Endothelial cell of umbilical vein (primary cell): ENCODE results near the gene GTSF1L. TPM values are rescaled to one million over a fixed set of nuclear protein-coding genes. Genes with fewer than 3 reads are reported as not detected.

Experiments
- BruUV-seq: library from RNA; stranded (reverse); fragments of 400-500 nt; replicated peaks from 2 replicates; lab custom pipeline; 2021; lab: Mats Ljungman, UMichigan
- CTCF ChIA-PET: fragments of 300-600, 350-600 bp; sonication (Branson Sonifier 250); formaldehyde crosslinking; loops from one replicate; lab custom pipeline; 2021; ENCODE audit warnings: antibody characterized with exemption, inconsistent platforms; lab: Charles Lee
- POLR2A ChIA-PET: fragments of 300-600, 350-600 bp; sonication (Branson Sonifier 250); formaldehyde crosslinking; loops from one replicate; lab custom pipeline; 2021; ENCODE audit warnings: antibody characterized with exemption, inconsistent platforms; lab: Charles Lee
- DNase-seq: peaks from one replicate; pipeline ENCODE4 v3.0.0-alpha.2; 2011; ENCODE audit warnings: low read depth, low spot score
- FAIRE-seq: peaks from 2 replicates; lab custom pipeline; 2011; peaks lifted over from hg19 to GRCh38; lab: Jason Lieb, UNC
- H2AFZ ChIP-seq: 2 replicates; pipeline ENCODE4 v1.6.0; 2012; ENCODE audit warnings: low read depth, low read length, control low read depth, inconsistent platforms
- H3K27ac ChIP-seq: 2 replicates; pipeline ENCODE4 v1.5.1; 2011; ENCODE audit warnings: low read depth, mild to moderate bottlenecking, control low read depth, low read length, moderate library complexity; ENCODE audit not compliant: insufficient read depth
- H3K27me3 ChIP-seq, 2 experiments: 2 replicates each; pipeline versions ENCODE4 v1.6.0 to v1.6.1; 2011; ENCODE audit warnings: low read length in 2 of 2, mixed read lengths in 1 of 2; ENCODE audit not compliant: control insufficient read depth in 2 of 2, insufficient read depth in 2 of 2
- H3K36me3 ChIP-seq, 2 experiments: 2 replicates in 1 of 2; 3 replicates in 1 of 2; pipeline ENCODE4 v1.5.1; 2011; ENCODE audit warnings: low read length in 2 of 2, mild to moderate bottlenecking in 1 of 2, moderate library complexity in 1 of 2; ENCODE audit not compliant: control insufficient read depth in 2 of 2, insufficient read depth in 2 of 2; ENCODE audit errors: extremely low read depth in 1 of 2
- H3K4me1 ChIP-seq: 3 replicates; pipeline ENCODE4 v1.5.1; 2011; ENCODE audit warnings: mild to moderate bottlenecking, low read length; ENCODE audit not compliant: control insufficient read depth, insufficient read depth; ENCODE audit errors: extremely low read depth
- H3K4me2 ChIP-seq: 2 replicates; pipeline ENCODE4 v1.6.1; 2011; ENCODE audit warnings: low read length, control low read depth, mixed read lengths; ENCODE audit not compliant: insufficient read depth
- H3K4me3 ChIP-seq, 3 experiments: fragments of 200-600 bp in 1 of 3; sonication (generic), shearing (Covaris generic) in 1 of 3; replicated peaks in 1 of 3; 2 replicates each; pipeline ENCODE4 v1.5.1; 2011 to 2016; ENCODE audit warnings: control low read depth in 3 of 3, low read length in 3 of 3, mild to moderate bottlenecking in 2 of 3, inconsistent platforms in 1 of 3, low read depth in 1 of 3, moderate library complexity in 1 of 3; ENCODE audit not compliant: insufficient read depth in 1 of 3
- H3K79me2 ChIP-seq: 2 replicates; pipeline ENCODE4 v1.6.0; 2012; ENCODE audit warnings: low read length, inconsistent platforms; ENCODE audit not compliant: control insufficient read depth, insufficient read depth
- H3K9ac ChIP-seq: replicated peaks from 2 replicates; pipeline ENCODE3; 2011; ENCODE audit warnings: low read length, control low read depth; ENCODE audit not compliant: insufficient read depth; ENCODE audit errors: extremely low read depth
- H3K9me1 ChIP-seq: replicated peaks from 3 replicates; pipeline ENCODE4 v1.6.0; 2011; ENCODE audit warnings: mild to moderate bottlenecking, low read length; ENCODE audit not compliant: control insufficient read depth, insufficient read depth; ENCODE audit errors: extremely low read depth
- H3K9me3 ChIP-seq: replicated peaks from 2 replicates; pipeline ENCODE4 v1.5.1; 2012; ENCODE audit warnings: low read length, inconsistent platforms; ENCODE audit not compliant: control insufficient read depth, insufficient read depth
- H4K20me1 ChIP-seq: replicated peaks from 2 replicates; pipeline ENCODE3; 2011; ENCODE audit warnings: mild to moderate bottlenecking, low read length; ENCODE audit not compliant: control insufficient read depth, insufficient read depth; ENCODE audit errors: extremely low read depth
- EZH2 ChIP-seq: IDR thresholded peaks from 2 replicates; pipeline ENCODE4 v1.6.1; 2012; ENCODE audit warnings: borderline replicate concordance, low read depth, mild to moderate bottlenecking, moderate library complexity, low read length, inconsistent platforms; ENCODE audit not compliant: severe bottlenecking
- FOS ChIP-seq: IDR thresholded peaks from 2 replicates; pipeline ENCODE4 v1.6.1; 2011; ENCODE audit warnings: mild to moderate bottlenecking, low read length, moderate library complexity, borderline replicate concordance; ENCODE audit not compliant: insufficient read depth
- JUN ChIP-seq: IDR thresholded peaks from 2 replicates; pipeline ENCODE4 v1.6.1; 2011; ENCODE audit warnings: borderline replicate concordance, low read depth; ENCODE audit not compliant: insufficient read length, insufficient read depth
- MYC ChIP-seq: IDR thresholded peaks from one replicate; pipeline ENCODE4 v1.6.1; 2011; ENCODE audit warnings: mild to moderate bottlenecking, low read depth, low read length
- dilution Hi-C: fragments of 300-500 bp; cut with MboI; formaldehyde crosslinking; loops from one replicate; pipeline ENCODE4 v1.15.0; 2019; ENCODE audit warnings: low sequenced_read_pairs; ENCODE audit not compliant: extremely low pct_ligation_motif_present
- intact Hi-C: fragments of 100-400 bp; cut with micrococcal nuclease; formaldehyde crosslinking; loops from one replicate; pipeline ENCODE4 v1.10.0; 2022
- polyA plus RNA-seq, 4 experiments: library from polyadenylated mRNA; depleted of rRNA in 3 of 4; stranded (reverse) in 3 of 4; unstranded in 1 of 4; fragments of >200 nt; gene quantifications; 2 replicates each; pipeline versions ENCODE4 v1.2.1 to v1.2.3, GENCODE V29; 2011 to 2012; ENCODE audit warnings: missing spikeins in 1 of 4
- total RNA-seq: library from RNA; stranded (reverse); gene quantifications from 2 replicates; pipeline ENCODE4 v1.2.3, GENCODE V29; 2021
- TF ChIP-seq, protein P1 (sequence below), 2 donors: IDR thresholded peaks; 1 replicate in 1 of 2; 2 replicates in 1 of 2; pipeline ENCODE4 v1.5.1; 2011; ENCODE audit warnings: low read length in 2 of 2, mild to moderate bottlenecking in 2 of 2, moderate library complexity in 2 of 2, control low read depth in 1 of 2, inconsistent platforms in 1 of 2, low read depth in 1 of 2; ENCODE audit not compliant: insufficient read depth in 1 of 2; ENCODE audit errors: extremely low read depth in 1 of 2

GTSF1L gene
- total and polyA plus RNA-seq, 2 donors (not counting 3 experiments of a cell fraction or from before 2014, with no cell fraction given) = not detected

DNA sequence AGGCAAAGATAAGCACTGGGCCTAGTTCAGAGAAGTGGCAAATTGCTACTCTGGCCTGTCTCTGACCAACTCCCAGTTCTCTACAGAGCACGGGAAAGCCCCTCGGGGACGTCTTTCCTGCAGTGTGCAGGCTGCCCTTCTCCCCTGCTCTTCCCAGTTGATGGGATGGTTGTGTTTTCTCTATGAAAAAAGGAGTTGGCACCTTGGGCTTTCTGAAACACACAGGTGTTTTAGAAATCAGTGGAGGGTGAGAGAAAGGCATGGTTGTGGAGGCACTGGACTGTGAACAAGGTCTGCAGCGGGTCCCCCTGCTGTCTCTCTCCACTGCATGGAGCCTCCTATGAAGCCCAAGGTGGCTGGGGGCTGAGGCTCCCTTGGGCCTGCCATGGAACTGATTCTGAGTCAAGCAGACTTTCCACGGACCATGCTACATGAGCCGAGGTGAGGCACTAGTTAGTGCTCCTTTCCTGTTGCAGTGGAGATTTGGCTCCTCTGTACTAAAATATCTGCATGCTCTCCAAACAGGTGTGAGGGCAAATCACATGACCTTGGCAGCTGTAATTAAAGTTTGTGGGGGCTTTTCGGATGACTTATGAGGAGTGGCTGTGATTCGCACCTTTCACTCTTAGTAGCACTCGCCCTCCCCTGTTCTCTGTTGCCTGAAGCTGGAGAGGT lies 16.3 kb downstream of the GTSF1L start:
- no peaks in the 10 kb centered on the region for H3K79me2 ChIP-seq
- no peak overlapping the region for H3K4me2 ChIP-seq
- no peaks in the 10 kb centered on the region for H3K27me3 ChIP-seq
- ChIA-PET CTCF (no interaction called here), POLR2A (no interaction called here)
- TF ChIP-seq JUN = no peak
- no peak for TF ChIP-seq EZH2
- H4K20me1 ChIP-seq = no peaks in the 10 kb centered on the region
- no peak overlapping the region for H3K27ac ChIP-seq
- no peaks in the 10 kb centered on the region for H3K4me1 ChIP-seq
- DNase-seq (no peak), FAIRE-seq (no peak)
- no TSS peak for BruUV-seq
- peaks cover 0 to 2% of the 10 kb centered on the region in 2 experiments for H3K36me3 ChIP-seq
- dilution Hi-C loops = no loop called here
- H3K9me1 ChIP-seq = no peaks in the 10 kb centered on the region
- no peak overlapping the region for H3K9ac ChIP-seq
- no peaks in the 10 kb centered on the region for H3K9me3 ChIP-seq
- H3K4me3 ChIP-seq = no peak overlapping the region
- H2AFZ ChIP-seq = no peak overlapping the region
- intact Hi-C loops = no loop called here

DNA sequence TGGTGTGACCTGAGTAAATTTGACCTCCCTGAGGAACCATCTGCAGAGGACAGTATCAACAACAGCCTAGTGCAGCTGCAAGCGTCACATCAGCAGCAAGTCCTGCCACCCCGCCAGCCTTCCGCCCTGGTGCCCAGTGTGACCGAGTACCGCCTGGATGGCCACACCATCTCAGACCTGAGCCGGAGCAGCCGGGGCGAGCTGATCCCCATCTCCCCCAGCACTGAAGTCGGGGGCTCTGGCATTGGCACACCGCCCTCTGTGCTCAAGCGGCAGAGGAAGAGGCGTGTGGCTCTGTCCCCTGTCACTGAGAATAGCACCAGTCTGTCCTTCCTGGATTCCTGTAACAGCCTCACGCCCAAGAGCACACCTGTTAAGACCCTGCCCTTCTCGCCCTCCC lies 24.3 kb downstream of the GTSF1L start:
- FAIRE-seq = no peak
- dilution Hi-C loops = no loop called here
- POLR2A ChIA-PET = no interaction called here
- Histone ChIP-seq H4K20me1 (no peaks in the 10 kb centered on the region), H3K4me3 (no peak overlapping the region), H3K79me2 (no peaks in the 10 kb centered on the region), H3K27ac (no peak overlapping the region), H3K9me1 (no peaks in the 10 kb centered on the region), H3K9me3 (no peaks in the 10 kb centered on the region), H2AFZ (no peak overlapping the region), H3K4me1 (no peaks in the 10 kb centered on the region), H3K4me2 (no peak overlapping the region), H3K27me3 (no peaks in the 10 kb centered on the region), H3K9ac (no peak overlapping the region), H3K36me3 (peaks cover 0 to 10% of the 10 kb centered on the region in 2 experiments)
- CTCF ChIA-PET = no interaction called here
- DNase-seq = no peak
- intact Hi-C loops = no loop called here
- TF ChIP-seq FOS (no peak), EZH2 (no peak), MYC (no peak)
- TF ChIP-seq, protein P1, sequence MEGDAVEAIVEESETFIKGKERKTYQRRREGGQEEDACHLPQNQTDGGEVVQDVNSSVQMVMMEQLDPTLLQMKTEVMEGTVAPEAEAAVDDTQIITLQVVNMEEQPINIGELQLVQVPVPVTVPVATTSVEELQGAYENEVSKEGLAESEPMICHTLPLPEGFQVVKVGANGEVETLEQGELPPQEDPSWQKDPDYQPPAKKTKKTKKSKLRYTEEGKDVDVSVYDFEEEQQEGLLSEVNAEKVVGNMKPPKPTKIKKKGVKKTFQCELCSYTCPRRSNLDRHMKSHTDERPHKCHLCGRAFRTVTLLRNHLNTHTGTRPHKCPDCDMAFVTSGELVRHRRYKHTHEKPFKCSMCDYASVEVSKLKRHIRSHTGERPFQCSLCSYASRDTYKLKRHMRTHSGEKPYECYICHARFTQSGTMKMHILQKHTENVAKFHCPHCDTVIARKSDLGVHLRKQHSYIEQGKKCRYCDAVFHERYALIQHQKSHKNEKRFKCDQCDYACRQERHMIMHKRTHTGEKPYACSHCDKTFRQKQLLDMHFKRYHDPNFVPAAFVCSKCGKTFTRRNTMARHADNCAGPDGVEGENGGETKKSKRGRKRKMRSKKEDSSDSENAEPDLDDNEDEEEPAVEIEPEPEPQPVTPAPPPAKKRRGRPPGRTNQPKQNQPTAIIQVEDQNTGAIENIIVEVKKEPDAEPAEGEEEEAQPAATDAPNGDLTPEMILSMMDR (IDR thresholded peaks at IDR 0.05; ENCODE audit: extremely low read depth in 1 of 2, insufficient read depth in 1 of 2, low read depth in 1 of 2, low read length in 2 of 2) = no peak
- BruUV-seq = no TSS peak
